Smooth muscle cell (in vitro differentiated cells): ENCODE measurements around the gene CASP10. TPM values are rescaled to one million over a fixed set of nuclear protein-coding genes. Genes with fewer than 3 reads are reported as not detected.

Experiments
- DNase-seq: peaks from one replicate; lab custom pipeline; 2025; ENCODE audit not compliant: unreplicated experiment; lab: John Stamatoyannopoulos, UW
- H2AFZ ChIP-seq: fragments of 200-600 bp; sonication (generic); 2 replicates; pipeline ENCODE4 v1.6.0; 2016; ENCODE audit warnings: antibody characterized with exemption, low read depth, mild to moderate bottlenecking
- H3F3A ChIP-seq: fragments of 200-600 bp; sonication (generic); 2 replicates; pipeline ENCODE4 v1.6.0; 2017; ENCODE audit warnings: antibody characterized with exemption, low read depth
- H3K27ac ChIP-seq: fragments of 200-600 bp; sonication (generic); 2 replicates; pipeline ENCODE4 v1.5.1; 2016; ENCODE audit warnings: low read depth, mild to moderate bottlenecking
- H3K27me3 ChIP-seq: fragments of 200-600 bp; sonication (generic); 2 replicates; pipeline ENCODE4 v1.6.1; 2016; ENCODE audit warnings: low read depth, mild to moderate bottlenecking
- H3K36me3 ChIP-seq: fragments of 200-600 bp; sonication (generic); 2 replicates; pipeline ENCODE4 v1.5.1; 2016; ENCODE audit warnings: low read depth
- H3K4me1 ChIP-seq: fragments of 200-600 bp; sonication (generic); 2 replicates; pipeline ENCODE4 v1.5.1; 2016; ENCODE audit warnings: low read depth
- H3K4me2 ChIP-seq: fragments of 200-600 bp; sonication (generic); 2 replicates; pipeline ENCODE4 v1.6.0; 2016; ENCODE audit warnings: mild to moderate bottlenecking
- H3K4me3 ChIP-seq: fragments of 200-600 bp; sonication (generic); 2 replicates; pipeline ENCODE4 v1.5.1; 2016; ENCODE audit warnings: mild to moderate bottlenecking
- H3K79me2 ChIP-seq: fragments of 200-600 bp; sonication (generic); 2 replicates; pipeline ENCODE4 v1.6.0; 2016; ENCODE audit warnings: low read depth, mild to moderate bottlenecking
- H3K9ac ChIP-seq: fragments of 200-600 bp; sonication (generic); 2 replicates; pipeline ENCODE4 v1.6.0; 2016; ENCODE audit warnings: low read depth
- H3K9me3 ChIP-seq: fragments of 200-600 bp; sonication (generic); replicated peaks from 2 replicates; pipeline ENCODE4 v1.5.1; 2016; ENCODE audit warnings: low read depth
- H4K20me1 ChIP-seq: fragments of 200-600 bp; sonication (generic); 2 replicates; pipeline ENCODE4 v1.6.0; 2016; ENCODE audit warnings: low read depth
- CTCF ChIP-seq: fragments of 200-600 bp; sonication (generic); IDR thresholded peaks from 2 replicates; pipeline ENCODE4 v1.5.1; 2017; ENCODE audit warnings: borderline replicate concordance, mild to moderate bottlenecking, antibody characterized with exemption; ENCODE audit not compliant: insufficient read depth, poor library complexity, severe bottlenecking
- WGBS: methylation state at CpG from one replicate; pipeline ENCODE4 v1.1.7; 2016; ENCODE audit warnings: low lambda C conversion rate; 5-methylcytosine and 5-hydroxymethylcytosine counted together
- polyA plus RNA-seq: library from polyadenylated mRNA; unstranded; fragments of >200 nt; fragmentation: Nextera tagmentation; extraction: Ambion mirVana; gene quantifications from 2 replicates; pipeline ENCODE4 v1.2.1, GENCODE V29; 2016
- total RNA-seq: library from RNA; depleted of rRNA; stranded (reverse); fragments of >200 nt; gene quantifications from 2 replicates; pipeline ENCODE4 v1.2.3, GENCODE V29; 2014

The CASP10 gene
- total and polyA plus RNA-seq, 2 experiments from 2014 or later = 0.36 to 1.1 TPM

GRCh38 chr2:201228912-201229290, 46.0 kb downstream of the CASP10 start:
- WGBS = 86% methylated on average over 12 of the region's 12 CpGs
- H3K4me1 ChIP-seq = no peaks in the 10 kb centered on the region
- H3K9me3 ChIP-seq = no peaks in the 10 kb centered on the region
- no peak overlapping the region for H2AFZ ChIP-seq
- H3K27ac ChIP-seq = no peak overlapping the region
- TF ChIP-seq CTCF = no peak
- H4K20me1 ChIP-seq = no peaks in the 10 kb centered on the region
- H3K4me2 ChIP-seq = no peak overlapping the region
- H3F3A ChIP-seq = no peaks in the 10 kb centered on the region
- no peaks in the 10 kb centered on the region for H3K36me3 ChIP-seq
- H3K4me3 ChIP-seq = no peak overlapping the region
- no peak for DNase-seq
- no peaks in the 10 kb centered on the region for H3K27me3 ChIP-seq
- H3K79me2 ChIP-seq = no peaks in the 10 kb centered on the region
- H3K9ac ChIP-seq = no peak overlapping the region

- Histone ChIP-seq H3K9ac (no peak overlapping the region), H3K4me3 (peak overlapping the region; percentile 30), H3K27me3 (no peaks in the 10 kb centered on the region), H3K9me3 (no peaks in the 10 kb centered on the region), H3K79me2 (no peaks in the 10 kb centered on the region), H3K4me2 (peak overlapping the region; percentile 73), H3K27ac (no peak overlapping the region), H3F3A (no peaks in the 10 kb centered on the region), H2AFZ (peak overlapping the region; percentile 96), H3K4me1 (no peaks in the 10 kb centered on the region), H3K36me3 (no peaks in the 10 kb centered on the region), H4K20me1 (no peaks in the 10 kb centered on the region)
- TF ChIP-seq CTCF = peak; percentile 83
- DNase-seq = peak; percentile 43
- 33% methylated on average over 8 of the region's 8 CpGs for WGBS
Measured at GRCh38 chr2:201231781-201232466, 49.0 kb downstream of the CASP10 start.

GRCh38 chr2:201232467-201232815, 49.5 kb downstream of the CASP10 start:
- Histone ChIP-seq H3K9ac (no peak overlapping the region), H3K27me3 (no peaks in the 10 kb centered on the region), H3K4me1 (no peaks in the 10 kb centered on the region), H4K20me1 (no peaks in the 10 kb centered on the region), H3F3A (no peaks in the 10 kb centered on the region), H3K36me3 (no peaks in the 10 kb centered on the region), H3K79me2 (no peaks in the 10 kb centered on the region), H3K27ac (no peak overlapping the region), H3K4me2 (no peak overlapping the region), H2AFZ (peak overlapping the region; percentile 96), H3K9me3 (no peaks in the 10 kb centered on the region), H3K4me3 (no peak overlapping the region)
- no peak for DNase-seq
- TF ChIP-seq CTCF = no peak
- WGBS = 83% methylated on average over 3 of the region's 3 CpGs

- H3K4me1 ChIP-seq = no peaks in the 10 kb centered on the region
- H3K27me3 ChIP-seq = no peaks in the 10 kb centered on the region
- H3K9me3 ChIP-seq = no peaks in the 10 kb centered on the region
- no peaks in the 10 kb centered on the region for H3F3A ChIP-seq
- H3K27ac ChIP-seq = no peak overlapping the region
- H3K4me2 ChIP-seq = no peak overlapping the region
- H3K36me3 ChIP-seq = no peaks in the 10 kb centered on the region
- H3K4me3 ChIP-seq = peak overlapping the region; percentile 32
- 68% methylated on average over 8 of the region's 8 CpGs for WGBS
- DNase-seq = no peak
- H3K79me2 ChIP-seq = no peaks in the 10 kb centered on the region
- H2AFZ ChIP-seq = peak overlapping the region; percentile 60
- H4K20me1 ChIP-seq = no peaks in the 10 kb centered on the region
- H3K9ac ChIP-seq = no peak overlapping the region
- TF ChIP-seq CTCF = no peak
Measured at GRCh38 chr2:201233192-201233811, 50.4 kb downstream of the CASP10 start.
